ENCODE results near the gene RBBP8NL. TPM values are rescaled to one million over a fixed set of nuclear protein-coding genes. Genes with fewer than 3 reads are reported as not detected.

The RBBP8NL gene
- total and polyA plus RNA-seq, 2 of the 8 experiments (the other 6 are each of a cell fraction or from before 2014, with no cell fraction given), result 0.43 to 0.48 TPM

DNA sequence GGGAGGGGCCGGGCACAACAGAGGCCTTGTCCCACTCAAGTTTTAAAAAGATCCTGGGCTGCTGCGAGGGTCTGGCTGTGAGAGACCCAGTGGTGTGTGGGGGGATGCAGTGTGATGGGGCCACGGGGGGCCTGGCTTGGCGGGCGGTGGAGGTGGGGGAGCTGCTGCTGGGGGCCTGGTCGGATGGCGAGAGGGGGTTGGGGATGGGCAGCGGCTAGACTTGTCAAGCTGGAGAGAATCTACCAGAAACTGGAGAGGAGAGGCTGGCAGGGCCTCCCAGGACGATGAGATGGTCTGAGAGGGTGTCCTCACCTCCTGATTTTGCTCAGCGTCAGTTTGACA lies 35.3 kb downstream of the RBBP8NL start (continued):
- no peak for TF ChIP-seq CHD1 (IDR thresholded peaks at IDR 0.05; ENCODE audit: low read depth, low read length)
- TF ChIP-seq CBX5 (IDR thresholded peaks at IDR 0.05; ENCODE audit: low read depth, low read length), result no peak
- TF ChIP-seq, protein P1, sequence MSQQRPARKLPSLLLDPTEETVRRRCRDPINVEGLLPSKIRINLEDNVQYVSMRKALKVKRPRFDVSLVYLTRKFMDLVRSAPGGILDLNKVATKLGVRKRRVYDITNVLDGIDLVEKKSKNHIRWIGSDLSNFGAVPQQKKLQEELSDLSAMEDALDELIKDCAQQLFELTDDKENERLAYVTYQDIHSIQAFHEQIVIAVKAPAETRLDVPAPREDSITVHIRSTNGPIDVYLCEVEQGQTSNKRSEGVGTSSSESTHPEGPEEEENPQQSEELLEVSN (IDR thresholded peaks at IDR 0.05), result no peak

Data from H1 (cell line).